ENCODE data around the gene GAD2.

Gene GAD2

GRCh38 chr10:26235761-26236160 lies 19.2 kb downstream of the GAD2 start:
- Mint-ChIP-seq H3K36me3 (ENCODE audit: insufficient read depth) (peaks cover 4% of the 10 kb centered on the region), H3K27ac (ENCODE audit: low read depth) (no peak overlapping the region), H3K9me3 (no peaks in the 10 kb centered on the region), H3K4me1 (no peaks in the 10 kb centered on the region), H3K4me3 (no peak overlapping the region), H3K27me3 (peaks cover 65% of the 10 kb centered on the region)
- ATAC-seq (replicated peaks; ENCODE audit: extremely low read depth, poor library complexity, severe bottlenecking), result no peak
- no peak for DNase-seq (ENCODE audit: low spot score in 2 of 2)

- Mint-ChIP-seq H3K4me1 (no peaks in the 10 kb centered on the region), H3K27ac (ENCODE audit: low read depth) (no peak overlapping the region), H3K27me3 (peaks cover 58% of the 10 kb centered on the region), H3K36me3 (ENCODE audit: insufficient read depth) (peaks cover 2% of the 10 kb centered on the region), H3K4me3 (no peak overlapping the region), H3K9me3 (no peaks in the 10 kb centered on the region)
- DNase-seq (ENCODE audit: low spot score in 2 of 2) (no peak), ATAC-seq (replicated peaks; ENCODE audit: extremely low read depth, poor library complexity, severe bottlenecking) (no peak)
Measured at GRCh38 chr10:26238378-26238777, 21.8 kb downstream of the GAD2 start.

- no peak overlapping the region for H3K4me3 Mint-ChIP-seq
- H3K9me3 Mint-ChIP-seq, result no peaks in the 10 kb centered on the region
- ATAC-seq (replicated peaks; ENCODE audit: extremely low read depth, poor library complexity, severe bottlenecking) (no peak), DNase-seq (ENCODE audit: low spot score in 2 of 2) (no peak)
- peaks cover 54% of the 10 kb centered on the region for H3K27me3 Mint-ChIP-seq
- no peaks in the 10 kb centered on the region for H3K36me3 Mint-ChIP-seq (ENCODE audit: insufficient read depth)
- no peaks in the 10 kb centered on the region for H3K4me1 Mint-ChIP-seq
- H3K27ac Mint-ChIP-seq (ENCODE audit: low read depth), result no peak overlapping the region
Measured at GRCh38 chr10:26242706-26243350, 26.3 kb downstream of the GAD2 start.

GRCh38 chr10:26243351-26243720 lies 26.8 kb downstream of the GAD2 start:
- Mint-ChIP-seq H3K27ac (ENCODE audit: low read depth) (no peak overlapping the region), H3K4me3 (no peak overlapping the region), H3K4me1 (no peaks in the 10 kb centered on the region), H3K27me3 (peaks cover 49% of the 10 kb centered on the region), H3K9me3 (no peaks in the 10 kb centered on the region), H3K36me3 (ENCODE audit: insufficient read depth) (no peaks in the 10 kb centered on the region)
- ATAC-seq (replicated peaks; ENCODE audit: extremely low read depth, poor library complexity, severe bottlenecking) (no peak), DNase-seq (ENCODE audit: low spot score in 2 of 2) (no peak)

- DNase-seq (ENCODE audit: low spot score in 2 of 2) (no peak), ATAC-seq (replicated peaks; ENCODE audit: extremely low read depth, poor library complexity, severe bottlenecking) (no peak)
- Mint-ChIP-seq H3K27ac (ENCODE audit: low read depth) (no peak overlapping the region), H3K4me3 (no peak overlapping the region), H3K4me1 (no peaks in the 10 kb centered on the region), H3K36me3 (ENCODE audit: insufficient read depth) (no peaks in the 10 kb centered on the region), H3K27me3 (peaks cover 20% of the 10 kb centered on the region), H3K9me3 (no peaks in the 10 kb centered on the region)
Measured at GRCh38 chr10:26249681-26250080, 33.1 kb downstream of the GAD2 start.

GRCh38 chr10:26251925-26252324 lies 35.4 kb downstream of the GAD2 start:
- Mint-ChIP-seq H3K4me1 (no peaks in the 10 kb centered on the region), H3K9me3 (no peaks in the 10 kb centered on the region), H3K36me3 (ENCODE audit: insufficient read depth) (no peaks in the 10 kb centered on the region), H3K27ac (ENCODE audit: low read depth) (no peak overlapping the region), H3K4me3 (no peak overlapping the region), H3K27me3 (peaks cover 28% of the 10 kb centered on the region)
- DNase-seq (ENCODE audit: low spot score in 2 of 2) (no peak), ATAC-seq (replicated peaks; ENCODE audit: extremely low read depth, poor library complexity, severe bottlenecking) (no peak)

- Mint-ChIP-seq H3K4me3 (no peak overlapping the region), H3K27ac (ENCODE audit: low read depth) (no peak overlapping the region), H3K9me3 (no peaks in the 10 kb centered on the region), H3K4me1 (no peaks in the 10 kb centered on the region), H3K36me3 (ENCODE audit: insufficient read depth) (no peaks in the 10 kb centered on the region), H3K27me3 (peaks cover 42% of the 10 kb centered on the region)
- DNase-seq (ENCODE audit: low spot score in 2 of 2) (no peak), ATAC-seq (replicated peaks; ENCODE audit: extremely low read depth, poor library complexity, severe bottlenecking) (no peak)
Measured at GRCh38 chr10:26254616-26255015, 38.0 kb downstream of the GAD2 start.

GRCh38 chr10:26259341-26259740 lies 42.8 kb downstream of the GAD2 start:
- ATAC-seq (replicated peaks; ENCODE audit: extremely low read depth, poor library complexity, severe bottlenecking), result no peak
- no peak overlapping the region for H3K4me3 Mint-ChIP-seq
- H3K4me1 Mint-ChIP-seq, result no peaks in the 10 kb centered on the region
- no peaks in the 10 kb centered on the region for H3K36me3 Mint-ChIP-seq (ENCODE audit: insufficient read depth)
- DNase-seq (ENCODE audit: low spot score in 2 of 2), result no peak
- H3K27ac Mint-ChIP-seq (ENCODE audit: low read depth), result no peak overlapping the region
- H3K27me3 Mint-ChIP-seq, result peaks cover 53% of the 10 kb centered on the region
- no peaks in the 10 kb centered on the region for H3K9me3 Mint-ChIP-seq

GRCh38 chr10:26269754-26270153 lies 53.2 kb downstream of the GAD2 start:
- Mint-ChIP-seq H3K4me1 (no peaks in the 10 kb centered on the region), H3K4me3 (no peak overlapping the region), H3K36me3 (ENCODE audit: insufficient read depth) (no peaks in the 10 kb centered on the region), H3K9me3 (no peaks in the 10 kb centered on the region), H3K27ac (ENCODE audit: low read depth) (no peak overlapping the region), H3K27me3 (peaks cover 42% of the 10 kb centered on the region)
- no peak for DNase-seq (ENCODE audit: low spot score in 2 of 2)
- ATAC-seq (replicated peaks; ENCODE audit: extremely low read depth, poor library complexity, severe bottlenecking), result no peak

- H3K36me3 Mint-ChIP-seq (ENCODE audit: insufficient read depth), result no peaks in the 10 kb centered on the region
- no peak for ATAC-seq (replicated peaks; ENCODE audit: extremely low read depth, poor library complexity, severe bottlenecking)
- no peak overlapping the region for H3K4me3 Mint-ChIP-seq
Measured at GRCh38 chr10:26274391-26274790, 57.8 kb downstream of the GAD2 start.

GRCh38 chr10:26278295-26278694 lies 61.7 kb downstream of the GAD2 start:
- no peaks in the 10 kb centered on the region for H3K36me3 Mint-ChIP-seq (ENCODE audit: insufficient read depth)
- ATAC-seq (replicated peaks; ENCODE audit: extremely low read depth, poor library complexity, severe bottlenecking), result no peak
- peaks cover 35% of the 10 kb centered on the region for H3K27me3 Mint-ChIP-seq

More at GRCh38 chr10:26274391-26274790, 57.8 kb downstream of the GAD2 start:
- Mint-ChIP-seq H3K4me1 (no peaks in the 10 kb centered on the region), H3K27me3 (peaks cover 46% of the 10 kb centered on the region), H3K9me3 (no peaks in the 10 kb centered on the region), H3K27ac (ENCODE audit: low read depth) (no peak overlapping the region)
- no peak for DNase-seq (ENCODE audit: low spot score in 2 of 2)

GRCh38 chr10:26290236-26290635 lies 73.7 kb downstream of the GAD2 start:
- Mint-ChIP-seq H3K36me3 (ENCODE audit: insufficient read depth) (no peaks in the 10 kb centered on the region), H3K4me3 (no peak overlapping the region), H3K27me3 (peaks cover 79% of the 10 kb centered on the region), H3K27ac (ENCODE audit: low read depth) (no peak overlapping the region), H3K9me3 (no peaks in the 10 kb centered on the region), H3K4me1 (no peaks in the 10 kb centered on the region)
- no peak for DNase-seq (ENCODE audit: low spot score in 2 of 2)
- ATAC-seq (replicated peaks; ENCODE audit: extremely low read depth, poor library complexity, severe bottlenecking), result no peak

More at GRCh38 chr10:26278295-26278694, 61.7 kb downstream of the GAD2 start:
- no peaks in the 10 kb centered on the region for H3K4me1 Mint-ChIP-seq
- H3K9me3 Mint-ChIP-seq, result no peaks in the 10 kb centered on the region
- no peak overlapping the region for H3K4me3 Mint-ChIP-seq
- DNase-seq (ENCODE audit: low spot score in 2 of 2), result no peak
- no peak overlapping the region for H3K27ac Mint-ChIP-seq (ENCODE audit: low read depth)

GRCh38 chr10:26291721-26292480 lies 75.3 kb downstream of the GAD2 start:
- Mint-ChIP-seq H3K36me3 (ENCODE audit: insufficient read depth) (no peaks in the 10 kb centered on the region), H3K27ac (ENCODE audit: low read depth) (no peak overlapping the region), H3K4me3 (no peak overlapping the region), H3K9me3 (no peaks in the 10 kb centered on the region), H3K27me3 (peaks cover 71% of the 10 kb centered on the region), H3K4me1 (no peaks in the 10 kb centered on the region)
- DNase-seq (ENCODE audit: low spot score in 2 of 2), result no peak
- no peak for ATAC-seq (replicated peaks; ENCODE audit: extremely low read depth, poor library complexity, severe bottlenecking)

Data from central memory CD8-positive, alpha-beta T cell (primary cell).